T1000 (cell line): ENCODE measurements around the gene OR10H4.
"Not testable (repeated sequence)": the region's sequence is repeated elsewhere in the genome, so short reads cannot be mapped to it uniquely, and the experiment has no call there.

Experiments
- DNase-seq: peaks from one replicate; lab custom pipeline; 2025; ENCODE audit warnings: mixed read lengths; lab: John Stamatoyannopoulos, UW

Gene OR10H4

GRCh38 chr19:15944401-15944800, 4.4 kb upstream of the OR10H4 start:
- no peak for DNase-seq

- DNase-seq, result no peak
Observed at GRCh38 chr19:15945301-15945700, 3.5 kb upstream of the OR10H4 start.

DNA sequence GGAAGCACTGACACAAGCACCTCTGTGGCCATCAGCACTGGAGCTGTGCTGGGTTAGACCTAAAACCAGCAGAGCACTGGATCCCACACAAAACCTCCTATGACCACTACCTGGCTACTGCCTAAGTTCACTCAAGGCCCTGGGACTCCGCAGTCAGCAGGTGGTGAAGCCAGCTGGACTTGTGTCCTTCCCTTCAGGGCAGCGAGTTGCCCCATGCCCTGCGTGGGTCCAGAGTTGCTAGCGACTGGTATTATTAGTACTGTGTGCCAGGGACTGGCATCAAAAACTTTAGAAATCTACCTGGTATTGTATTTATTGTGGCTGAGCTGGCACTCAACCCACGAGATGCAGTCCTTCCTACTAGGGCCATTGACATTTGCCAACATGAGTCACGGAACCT, 6.0 kb downstream of the OR10H4 start:
- no peak for DNase-seq

GRCh38 chr19:15962319-15962718, 13.5 kb downstream of the OR10H4 start:
- no peak for DNase-seq

GRCh38 chr19:15964231-15964630, 15.4 kb downstream of the OR10H4 start:
- DNase-seq, result no peak

- DNase-seq, result no peak
Observed at GRCh38 chr19:15971224-15971780, 22.5 kb downstream of the OR10H4 start.

DNA sequence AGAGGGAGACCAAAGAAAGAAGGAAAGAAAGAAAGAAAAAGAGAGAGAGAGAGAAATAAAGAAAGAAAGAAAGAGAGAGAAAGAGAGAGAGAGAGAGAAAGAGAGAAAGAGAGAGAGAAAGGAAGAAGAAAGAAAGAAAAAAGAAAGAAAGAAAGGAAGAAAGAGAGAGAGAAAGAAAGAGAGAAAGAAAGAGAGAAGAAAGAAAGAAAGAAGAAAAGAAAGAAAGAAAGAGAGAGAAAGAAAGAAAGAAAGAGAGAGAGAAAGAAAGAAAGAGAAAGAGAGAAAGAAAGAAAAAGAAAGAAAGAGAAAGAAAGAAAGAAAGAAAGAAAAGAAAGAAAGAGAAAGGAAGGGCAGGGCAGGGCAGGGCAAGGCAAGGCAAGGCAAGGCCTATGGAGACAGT, 23.2 kb downstream of the OR10H4 start:
- not testable (repeated sequence) for DNase-seq

DNA sequence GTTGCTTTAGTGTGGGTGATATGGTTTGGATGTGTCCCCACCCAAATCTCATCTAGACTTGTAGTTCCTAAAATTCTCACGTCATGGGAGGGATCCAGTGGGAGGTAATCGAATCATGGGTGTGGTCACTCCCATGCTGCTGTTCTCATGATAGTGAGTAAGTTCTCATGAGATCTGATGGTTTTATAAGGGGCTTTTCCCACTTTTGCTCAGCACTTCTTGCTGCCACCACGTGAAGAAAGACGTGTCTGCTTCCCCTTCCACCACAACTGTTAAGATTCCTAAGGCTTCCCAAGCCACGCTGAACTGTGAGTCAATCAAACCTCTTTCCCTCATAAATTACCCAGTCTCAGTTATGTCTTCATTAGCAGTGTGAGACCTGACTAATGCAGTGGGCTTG, 26.0 kb downstream of the OR10H4 start:
- DNase-seq, result no peak

DNA sequence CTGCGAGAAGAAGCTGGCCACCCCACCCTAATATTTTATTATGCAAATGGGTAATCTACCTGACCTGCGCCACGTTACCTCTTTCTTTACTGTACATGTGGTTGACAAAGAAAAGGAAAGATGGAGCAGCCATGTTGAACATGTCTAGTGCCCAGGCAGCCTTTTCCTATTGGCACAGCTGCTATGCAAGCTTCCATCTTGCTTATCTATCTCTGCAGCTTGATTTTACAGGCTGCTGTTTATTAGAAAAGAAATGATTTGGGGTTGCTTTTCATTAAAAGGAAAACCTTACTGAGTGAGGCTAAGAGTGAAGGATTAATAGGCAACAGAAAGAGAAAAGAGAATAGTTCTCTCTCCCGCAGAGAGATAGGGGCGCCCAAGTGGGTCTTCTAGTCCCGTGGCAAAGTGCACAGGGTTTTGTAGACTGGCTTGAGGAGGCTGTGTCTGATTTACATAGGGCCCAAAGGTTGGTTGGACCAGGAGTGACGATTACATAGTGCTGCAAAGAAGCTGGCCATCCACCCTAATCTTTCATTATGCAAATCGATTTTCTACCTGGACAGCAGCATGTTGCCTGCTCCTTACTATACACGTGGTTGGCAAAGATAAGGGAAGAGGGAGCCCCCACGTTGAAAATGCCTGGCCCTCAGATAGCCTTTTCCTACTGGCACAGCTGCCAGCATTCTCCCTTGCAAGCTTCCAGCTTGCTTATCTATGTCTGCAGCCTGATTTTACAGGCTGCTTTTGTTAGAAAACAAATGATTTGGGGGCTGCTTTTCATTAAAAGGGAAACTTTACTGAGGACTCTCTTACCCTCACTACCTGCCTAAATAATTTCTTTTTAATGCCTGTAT, 28.3 kb downstream of the OR10H4 start:
- no peak for DNase-seq

- no peak for DNase-seq
Observed at GRCh38 chr19:15977690-15978089, 28.9 kb downstream of the OR10H4 start.

- no peak for DNase-seq
Observed at GRCh38 chr19:15979293-15979692, 30.5 kb downstream of the OR10H4 start.

DNA sequence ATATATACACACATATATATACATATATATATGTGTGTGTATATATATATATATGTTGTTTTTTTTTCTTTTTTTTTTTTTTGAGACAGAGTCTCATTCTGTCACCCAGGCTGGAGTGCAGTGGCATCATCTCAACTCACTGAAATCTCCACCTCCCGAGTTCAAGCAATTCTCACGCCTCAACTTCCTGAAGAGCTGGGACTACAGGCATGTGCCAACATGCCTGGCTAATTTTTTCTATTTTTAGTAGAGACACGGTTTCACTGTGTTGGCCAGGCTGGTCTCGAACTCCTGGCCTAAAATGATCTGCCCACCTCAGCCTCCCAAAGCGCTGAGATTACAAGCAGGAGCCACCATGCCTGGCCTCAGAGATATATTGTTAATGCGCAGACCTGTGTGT, 37.0 kb downstream of the OR10H4 start:
- not testable (repeated sequence) for DNase-seq

DNA sequence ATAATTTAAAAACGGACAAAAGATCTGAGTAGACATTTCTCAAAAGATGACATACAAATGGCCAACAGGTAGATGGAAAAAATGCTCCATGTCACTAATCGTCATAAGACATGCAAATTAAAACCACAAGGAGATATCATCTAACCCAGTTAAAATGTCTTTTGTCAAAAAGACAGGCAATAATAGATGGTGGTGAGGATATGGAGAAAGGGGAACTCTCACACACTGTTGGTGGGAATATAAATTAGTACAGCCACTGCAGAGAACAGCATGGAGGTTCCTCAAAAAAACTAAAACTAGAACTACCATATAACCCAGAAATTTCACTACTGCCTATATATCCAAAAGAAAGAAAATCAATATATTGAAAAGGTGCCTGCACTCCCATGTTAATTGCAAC, 37.9 kb downstream of the OR10H4 start:
- no peak for DNase-seq

GRCh38 chr19:15989889-15990288, 41.1 kb downstream of the OR10H4 start:
- no peak for DNase-seq

DNA sequence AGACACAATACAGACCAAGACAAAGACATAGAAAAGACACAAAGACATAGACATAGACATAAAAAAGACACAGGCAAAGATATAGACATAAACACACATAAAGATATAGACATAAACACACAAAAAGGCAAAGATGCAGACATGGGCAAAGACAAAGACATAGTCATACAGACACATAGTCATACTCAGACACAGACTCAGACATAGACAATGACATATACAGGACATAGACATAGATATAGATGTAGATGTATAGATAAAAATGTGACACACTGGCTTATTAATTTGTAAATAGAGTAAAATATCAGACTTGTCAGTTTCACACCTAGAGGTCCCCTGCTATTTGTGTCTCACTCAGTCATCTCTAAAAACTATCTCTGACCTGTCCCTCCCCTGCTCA, 42.8 kb downstream of the OR10H4 start:
- DNase-seq, result no peak

GRCh38 chr19:15992014-15992413, 43.2 kb downstream of the OR10H4 start:
- DNase-seq, result no peak

DNA sequence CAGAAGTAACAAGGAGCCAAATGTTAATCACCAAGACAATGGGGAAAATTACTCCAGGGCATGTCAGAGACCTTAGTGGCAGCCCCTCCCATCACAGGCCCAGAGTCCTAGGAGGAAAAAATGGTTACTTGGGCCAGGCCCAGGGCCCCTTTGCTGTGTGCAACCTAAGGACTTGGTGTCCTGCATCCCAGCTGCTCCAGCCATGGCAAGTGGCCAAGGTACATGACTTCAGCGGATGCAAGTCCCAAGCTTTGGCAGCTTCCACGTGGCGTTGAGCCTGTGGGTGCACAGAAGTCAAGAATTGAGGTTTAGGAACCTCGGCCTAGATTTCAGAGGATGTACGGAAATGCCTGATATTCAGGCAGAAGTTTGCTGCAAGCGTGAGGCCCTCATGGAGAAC, 46.7 kb downstream of the OR10H4 start:
- no peak for DNase-seq

GRCh38 chr19:15998166-15998565, 49.4 kb downstream of the OR10H4 start:
- no peak for DNase-seq
